Rectal smooth muscle tissue (tissue), 1 donor: Measurements from ENCODE around the gene SPOP.

Source experiments
- H3K27ac ChIP-seq: one replicate; pipeline ENCODE4 v1.7.0; 2013; ENCODE audit warnings: low read depth, low read length, inconsistent platforms
- H3K27me3 ChIP-seq: one replicate; pipeline ENCODE4 v1.7.0; 2013; ENCODE audit warnings: low read length; ENCODE audit not compliant: control insufficient read depth, insufficient read depth
- H3K36me3 ChIP-seq: one replicate; pipeline ENCODE4 v1.7.0; 2013; ENCODE audit warnings: low read length; ENCODE audit not compliant: control insufficient read depth, insufficient read depth
- H3K4me1 ChIP-seq: one replicate; pipeline ENCODE4 v1.7.0; 2013; ENCODE audit warnings: low read length; ENCODE audit not compliant: control insufficient read depth, insufficient read depth
- H3K4me3 ChIP-seq: one replicate; pipeline ENCODE4 v1.7.0; 2013; ENCODE audit warnings: low read length
- H3K9ac ChIP-seq: one replicate; pipeline ENCODE4 v1.7.0; 2013; ENCODE audit warnings: low read length

The SPOP gene

GRCh38 chr17:49707608-49708514 is 30.0 kb upstream of the SPOP start, which contains the start of gene SLC35B1:
Gene SLC35B1 (minus strand): TSS chr17:49707964. CDS start chr17:49707833, 131 bp downstream.
- Histone ChIP-seq H3K4me1 (peaks cover 12% of the 10 kb centered on the region), H3K27ac (peak within 1 kb of the TSS; percentile 94), H3K36me3 (peaks cover 34% of the 10 kb centered on the region)

GRCh38 chr17:49707246-49707607 is 29.3 kb upstream of the SPOP start:
- H3K27me3 ChIP-seq: no peaks in the 10 kb centered on the region
- H3K4me3 ChIP-seq: peak overlapping the region; percentile 87
- H3K27ac ChIP-seq: peak overlapping the region; percentile 94
- peaks cover 12% of the 10 kb centered on the region for H3K4me1 ChIP-seq
- peak overlapping the region; percentile 66 for H3K9ac ChIP-seq
- H3K36me3 ChIP-seq: peaks cover 35% of the 10 kb centered on the region

More at GRCh38 chr17:49707608-49708514, 30.0 kb upstream of the SPOP start, which contains the start of gene SLC35B1:
- H3K27me3 ChIP-seq: no peaks in the 10 kb centered on the region
- peak within 1 kb of the TSS; percentile 66 for H3K9ac ChIP-seq
- peak within 1 kb of the TSS; percentile 87 for H3K4me3 ChIP-seq

GRCh38 chr17:49705254-49705653 is 27.4 kb upstream of the SPOP start:
- peaks cover 12% of the 10 kb centered on the region for H3K4me1 ChIP-seq
- no peaks in the 10 kb centered on the region for H3K27me3 ChIP-seq
- H3K27ac ChIP-seq: no peak overlapping the region
- no peak overlapping the region for H3K4me3 ChIP-seq
- H3K36me3 ChIP-seq: peaks cover 38% of the 10 kb centered on the region
- no peak overlapping the region for H3K9ac ChIP-seq

DNA sequence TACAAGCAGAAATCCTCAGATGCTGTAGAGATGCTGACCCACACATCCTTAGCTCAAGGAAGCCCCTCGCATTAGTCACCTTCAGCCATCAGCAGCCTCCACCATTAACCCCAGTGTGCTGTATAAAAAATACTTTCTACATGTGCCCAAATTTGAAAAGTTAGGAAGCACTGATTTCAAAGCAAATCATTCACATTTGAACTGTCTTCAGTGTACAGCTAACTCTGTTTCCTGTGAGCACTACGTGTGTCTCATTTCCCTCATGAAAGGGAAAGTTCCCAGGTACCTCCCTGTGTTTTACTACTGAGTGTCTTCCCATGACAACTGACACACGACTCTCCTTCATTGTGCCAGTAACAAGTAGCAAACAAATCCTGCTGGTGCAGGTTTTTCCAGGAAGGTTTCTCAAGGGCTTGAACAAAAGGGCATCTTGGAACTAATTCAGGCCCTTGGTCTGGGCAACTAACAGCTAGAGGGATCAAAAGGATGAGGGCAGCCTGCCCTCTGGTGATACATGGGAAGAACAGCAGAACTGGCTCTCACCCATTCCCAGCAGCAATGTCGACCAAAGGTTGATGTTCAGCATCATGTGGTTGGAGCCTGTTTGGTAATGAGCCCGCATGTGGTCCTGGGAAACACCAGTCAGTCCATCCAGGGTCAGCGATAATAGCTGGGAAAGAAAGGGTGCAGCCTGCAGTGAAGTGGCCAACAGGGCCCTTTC is 25.8 kb upstream of the SPOP start:
- Histone ChIP-seq H3K4me1 (peaks cover 12% of the 10 kb centered on the region), H3K36me3 (peaks cover 39% of the 10 kb centered on the region), H3K27ac (no peak overlapping the region), H3K27me3 (no peaks in the 10 kb centered on the region), H3K4me3 (no peak overlapping the region), H3K9ac (no peak overlapping the region)

DNA sequence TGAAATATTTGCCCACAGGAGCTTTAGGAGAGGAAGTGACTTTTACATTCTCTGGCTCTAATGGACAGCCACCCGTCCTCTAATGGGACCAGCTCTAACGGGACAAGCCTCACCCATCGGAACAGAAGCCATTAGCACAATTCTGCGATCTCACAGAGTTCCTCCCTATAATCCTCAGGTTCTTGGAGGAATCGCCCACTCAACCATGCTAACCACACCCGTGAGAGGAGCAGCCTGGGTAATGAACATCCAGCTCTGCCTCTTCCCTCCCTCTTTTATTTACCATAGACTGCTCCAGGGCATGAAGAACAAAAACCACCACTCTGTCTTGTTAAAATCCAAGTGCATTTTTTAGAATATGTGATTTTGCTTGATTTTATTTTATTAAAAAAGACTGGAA is 23.1 kb upstream of the SPOP start:
- Histone ChIP-seq H3K9ac (no peak overlapping the region), H3K4me3 (no peak overlapping the region), H3K36me3 (peaks cover 39% of the 10 kb centered on the region), H3K4me1 (no peaks in the 10 kb centered on the region), H3K27me3 (no peaks in the 10 kb centered on the region), H3K27ac (no peak overlapping the region)

DNA sequence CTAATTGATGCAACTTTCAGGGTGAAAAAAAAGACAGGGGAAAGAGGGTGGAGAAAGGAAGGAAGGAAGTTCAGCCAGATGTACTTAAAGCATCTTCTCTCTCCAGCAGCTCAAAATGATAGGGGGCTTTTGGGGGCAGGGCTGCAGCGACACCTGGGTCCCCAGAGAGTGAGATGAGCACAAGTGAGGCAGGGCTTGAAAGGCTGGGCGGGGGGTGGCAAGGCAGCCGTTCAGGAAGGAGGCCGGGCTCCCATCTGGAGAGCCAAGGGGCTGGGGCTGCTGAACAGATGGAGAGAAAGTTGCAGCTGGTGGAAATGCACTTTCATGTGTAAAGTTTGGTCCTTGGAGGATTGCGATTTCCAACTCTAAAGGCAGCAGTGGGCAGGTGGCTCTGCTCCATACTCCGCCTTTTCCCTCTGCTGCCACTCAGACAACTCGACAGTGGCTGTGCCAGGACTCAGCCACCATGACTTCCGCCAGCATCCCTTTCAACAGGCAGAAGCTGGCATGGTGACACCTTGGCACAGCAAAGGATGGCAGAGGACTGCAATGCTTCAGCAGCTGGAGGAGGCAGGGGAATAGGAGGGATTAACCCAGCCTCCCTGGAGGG is 22.2 kb upstream of the SPOP start:
- Histone ChIP-seq H3K27ac (no peak overlapping the region), H3K4me3 (no peak overlapping the region), H3K4me1 (peaks cover 4% of the 10 kb centered on the region), H3K9ac (no peak overlapping the region), H3K27me3 (no peaks in the 10 kb centered on the region), H3K36me3 (peaks cover 32% of the 10 kb centered on the region)

DNA sequence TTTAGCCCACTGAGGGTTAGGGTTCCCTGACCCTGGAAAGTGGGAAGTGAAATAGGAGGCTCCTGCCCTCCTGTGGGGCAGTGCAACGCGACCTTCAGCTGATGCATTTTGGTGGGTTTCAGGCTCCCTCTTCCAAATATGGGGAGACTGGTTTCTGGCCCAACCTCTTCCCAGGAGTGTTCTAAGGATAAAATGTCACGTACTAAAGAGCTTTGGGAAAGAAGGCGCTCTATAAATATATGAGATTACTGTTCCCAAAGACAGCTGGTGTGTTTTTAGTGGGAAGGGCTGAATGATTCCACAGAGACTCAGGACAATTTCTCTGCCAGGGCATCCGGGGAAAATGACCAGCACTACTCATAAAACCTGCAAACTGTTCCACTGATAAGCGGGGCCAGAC is 20.1 kb upstream of the SPOP start:
- H3K27ac ChIP-seq: no peak overlapping the region
- H3K4me3 ChIP-seq: no peak overlapping the region
- H3K27me3 ChIP-seq: no peaks in the 10 kb centered on the region
- peaks cover 7% of the 10 kb centered on the region for H3K4me1 ChIP-seq
- H3K9ac ChIP-seq: no peak overlapping the region
- H3K36me3 ChIP-seq: peaks cover 18% of the 10 kb centered on the region

- Histone ChIP-seq H3K4me1 (peaks cover 22% of the 10 kb centered on the region), H3K27ac (no peak overlapping the region), H3K27me3 (no peaks in the 10 kb centered on the region), H3K9ac (no peak overlapping the region), H3K36me3 (peaks cover 10% of the 10 kb centered on the region), H3K4me3 (no peak overlapping the region)
Measured at GRCh38 chr17:49696233-49696761, 18.4 kb upstream of the SPOP start.

- Histone ChIP-seq H3K27ac (no peak overlapping the region), H3K36me3 (peaks cover 6% of the 10 kb centered on the region), H3K27me3 (no peaks in the 10 kb centered on the region), H3K4me1 (peaks cover 24% of the 10 kb centered on the region), H3K4me3 (no peak overlapping the region), H3K9ac (no peak overlapping the region)
Measured at GRCh38 chr17:49695698-49696232, 17.9 kb upstream of the SPOP start.

- no peaks in the 10 kb centered on the region for H3K27me3 ChIP-seq
- peaks cover 27% of the 10 kb centered on the region for H3K4me1 ChIP-seq
- no peak overlapping the region for H3K9ac ChIP-seq
- no peak overlapping the region for H3K27ac ChIP-seq
- H3K4me3 ChIP-seq: peak overlapping the region; percentile 39
- no peaks in the 10 kb centered on the region for H3K36me3 ChIP-seq
Measured at GRCh38 chr17:49694847-49695697, 17.2 kb upstream of the SPOP start.

DNA sequence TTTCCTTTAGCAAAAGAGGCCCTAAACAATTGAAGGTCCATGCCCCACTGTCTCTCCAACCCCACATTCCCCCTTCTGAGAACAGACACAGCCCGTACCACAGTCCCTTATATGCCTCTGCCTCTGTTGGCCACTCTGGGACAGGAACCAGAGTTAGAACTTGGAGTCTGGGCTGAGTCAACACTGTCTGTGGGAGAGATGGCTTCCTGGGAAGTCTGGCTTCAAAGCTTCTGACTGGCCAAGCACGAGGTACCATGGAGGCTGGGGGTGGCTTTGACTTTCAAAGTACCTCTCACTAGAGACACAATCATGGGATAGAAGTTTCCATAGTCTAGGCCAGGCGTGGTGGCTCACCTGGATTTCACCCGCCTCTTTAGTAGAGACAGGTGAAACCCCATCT is 14.9 kb upstream of the SPOP start:
- H3K9ac ChIP-seq: no peak overlapping the region
- H3K4me3 ChIP-seq: no peak overlapping the region
- no peaks in the 10 kb centered on the region for H3K36me3 ChIP-seq
- H3K27ac ChIP-seq: peak overlapping the region; percentile 92
- no peaks in the 10 kb centered on the region for H3K27me3 ChIP-seq
- H3K4me1 ChIP-seq: peaks cover 27% of the 10 kb centered on the region
